HPDE6-E6E7 (cell line): ENCODE measurements around the gene CACNA2D2.
A peak's percentile ranks its signal among the peaks of the same experiment; 100 is the strongest.

ENCODE experiments used
- DNase-seq: peaks from one replicate; pipeline ENCODE4 v3.0.0; 2011; ENCODE audit warnings: missing footprints; ENCODE audit errors: extremely low spot score

The CACNA2D2 gene

GRCh38 chr3:50371133-50371685 lies 132.2 kb downstream of the CACNA2D2 start:
- no peak for DNase-seq

GRCh38 chr3:50370594-50370993 lies 132.8 kb downstream of the CACNA2D2 start:
- no peak for DNase-seq

GRCh38 chr3:50369012-50369670 lies 134.3 kb downstream of the CACNA2D2 start:
- no peak for DNase-seq

GRCh38 chr3:50365842-50366220 lies 137.6 kb downstream of the CACNA2D2 start:
- DNase-seq, result no peak

- peak; percentile 54 for DNase-seq
Measured at GRCh38 chr3:50365080-50365841, 138.2 kb downstream of the CACNA2D2 start.

- no peak for DNase-seq
Measured at GRCh38 chr3:50364573-50365079, 138.8 kb downstream of the CACNA2D2 start.

GRCh38 chr3:50359760-50360110 lies 143.7 kb downstream of the CACNA2D2 start:
- DNase-seq, result no peak

GRCh38 chr3:50358911-50359759 lies 144.3 kb downstream of the CACNA2D2 start, which contains the start of gene TMEM115:
TMEM115 (minus strand) TSS chr3:50359521; CDS start chr3:50359063, 458 bp downstream.
- DNase-seq, result peak; percentile 80

- no peak for DNase-seq
Measured at GRCh38 chr3:50358355-50358910, 145.0 kb downstream of the CACNA2D2 start.

GRCh38 chr3:50357481-50357880 lies 146.0 kb downstream of the CACNA2D2 start:
- no peak for DNase-seq

- no peak for DNase-seq
Measured at GRCh38 chr3:50356553-50356952, 146.9 kb downstream of the CACNA2D2 start.

GRCh38 chr3:50355829-50356552 lies 147.4 kb downstream of the CACNA2D2 start:
- no peak for DNase-seq

- no peak for DNase-seq
Measured at GRCh38 chr3:50354850-50355249, 148.6 kb downstream of the CACNA2D2 start.

- DNase-seq, result no peak
Measured at GRCh38 chr3:50354186-50354764, 149.2 kb downstream of the CACNA2D2 start.

GRCh38 chr3:50353245-50354004 lies 150.0 kb downstream of the CACNA2D2 start:
- no peak for DNase-seq

GRCh38 chr3:50352781-50353180 lies 150.7 kb downstream of the CACNA2D2 start:
- DNase-seq, result no peak

GRCh38 chr3:50351323-50351697 lies 152.1 kb downstream of the CACNA2D2 start:
- no peak for DNase-seq

- peak; percentile 67 for DNase-seq
Measured at GRCh38 chr3:50350527-50351322, 152.7 kb downstream of the CACNA2D2 start, which contains the start of the genes CYB561D2 and NPRL2. CYB561D2 (plus strand) TSS chr3:50350862; CDS start chr3:50351434, 572 bp downstream. NPRL2 (minus strand) TSS chr3:50350775; CDS start chr3:50350652, 123 bp downstream.

GRCh38 chr3:50350213-50350526 lies 153.3 kb downstream of the CACNA2D2 start:
- no peak for DNase-seq
